Lung (tissue), 12 donors: Measurements from ENCODE around the gene HMG20B. TPM values are rescaled to one million over a fixed set of nuclear protein-coding genes. Genes with fewer than 3 reads are reported as not detected.

Experiments used
- ATAC-seq: fragments of 200-7000 bp; cut with Tn5 transposase; one replicate; pipeline ENCODE4 v1.9.1; 2020; ENCODE audit warnings: moderate number of reproducible peaks; ENCODE audit not compliant: insufficient read depth, low FRiP score
- DNase-seq, 3 donors: peaks; one replicate each; pipeline ENCODE4 v3.0.0-alpha.2; 2013 to 2017
- H3K27ac ChIP-seq, 2 donors: one replicate each; pipeline ENCODE4 v1.5.1; 2013; ENCODE audit warnings: mild to moderate bottlenecking in 2 of 2, moderate library complexity in 2 of 2, control low read depth in 1 of 2, inconsistent platforms in 1 of 2, low read depth in 1 of 2, low read length in 1 of 2
- H3K27me3 ChIP-seq, 3 donors: one replicate each; pipeline ENCODE4 v1.5.1; 2013; ENCODE audit warnings: low read length in 2 of 3; ENCODE audit not compliant: control insufficient read depth in 3 of 3, insufficient read depth in 3 of 3
- H3K36me3 ChIP-seq, 4 donors: one replicate each; pipeline ENCODE4 v1.5.1; 2013; ENCODE audit warnings: low read length in 4 of 4, mild to moderate bottlenecking in 1 of 4, moderate library complexity in 1 of 4; ENCODE audit not compliant: control insufficient read depth in 4 of 4, insufficient read depth in 4 of 4
- H3K4me1 ChIP-seq, 5 donors: one replicate each; pipeline ENCODE4 v1.5.1; 2013; ENCODE audit warnings: low read length in 5 of 5, mild to moderate bottlenecking in 2 of 5, moderate library complexity in 1 of 5; ENCODE audit not compliant: control insufficient read depth in 5 of 5, insufficient read depth in 5 of 5
- H3K4me3 ChIP-seq: one replicate; pipeline ENCODE4 v1.5.1; 2013; ENCODE audit warnings: mild to moderate bottlenecking, control low read depth, moderate library complexity
- H3K9ac ChIP-seq, 2 donors: one replicate each; pipeline ENCODE4 v1.5.1; 2013; ENCODE audit warnings: low read length in 2 of 2, control low read depth in 1 of 2; ENCODE audit not compliant: insufficient read depth in 1 of 2
- H3K9me3 ChIP-seq, 4 donors: one replicate each; pipeline ENCODE4 v1.5.1; 2013; ENCODE audit warnings: low read length in 3 of 4, mild to moderate bottlenecking in 1 of 4, moderate library complexity in 1 of 4; ENCODE audit not compliant: control insufficient read depth in 4 of 4, insufficient read depth in 3 of 4
- WGBS, 2 donors: extraction: QIAGEN DNeasy Blood & Tissue Kit; methylation state at CpG; one replicate each; pipeline ENCODE4 v1.1.7; 2013; 5-methylcytosine and 5-hydroxymethylcytosine counted together
- polyA plus RNA-seq, 2 donors: library from polyadenylated mRNA; stranded (reverse); fragments of 200-250 nt; gene quantifications; one replicate each; pipeline ENCODE4 v1.2.1, GENCODE V29; 2013
- total RNA-seq, 2 donors: library from RNA; depleted of rRNA in 1 of 2; stranded (reverse); fragments of >200 nt in 1 of 2; gene quantifications; one replicate each; pipeline ENCODE4 v1.2.1, GENCODE V29; 2014 to 2021
- TF ChIP-seq, protein P1 (sequence below): IDR thresholded peaks from 2 replicates; pipeline ENCODE4 v1.5.1; 2012; ENCODE audit warnings: mild to moderate bottlenecking; ENCODE audit errors: control extremely low read depth, extremely low read depth
- donor health status: control.
- donor health status: control.
- donor health status: Bipolar disorder and iron deficiency.
- donor health status: healthy.
- donor health status: DM: yes; HTN: yes; CAD: no.

The HMG20B gene
- total and polyA plus RNA-seq, 4 donors, result 51.1 to 93.4 (median 75.8) TPM

GRCh38 chr19:3544058-3544376, 28.7 kb upstream of the HMG20B start:
- WGBS, 2 donors, result 88 to 89% methylated on average over 6 to 9 of the region's 9 CpGs
- Histone ChIP-seq H3K9me3 (no peaks in the 10 kb centered on the region), H3K9ac (no peak overlapping the region), H3K36me3 (peaks cover 0 to 41% (median 4%) of the 10 kb centered on the region in 4 donors), H3K4me1 (peaks cover 0 to 4% (median 0%) of the 10 kb centered on the region in 5 donors), H3K27me3 (no peaks in the 10 kb centered on the region), H3K27ac (no peak overlapping the region), H3K4me3 (no peak overlapping the region)
- ATAC-seq, result no peak
- TF ChIP-seq, protein P1, sequence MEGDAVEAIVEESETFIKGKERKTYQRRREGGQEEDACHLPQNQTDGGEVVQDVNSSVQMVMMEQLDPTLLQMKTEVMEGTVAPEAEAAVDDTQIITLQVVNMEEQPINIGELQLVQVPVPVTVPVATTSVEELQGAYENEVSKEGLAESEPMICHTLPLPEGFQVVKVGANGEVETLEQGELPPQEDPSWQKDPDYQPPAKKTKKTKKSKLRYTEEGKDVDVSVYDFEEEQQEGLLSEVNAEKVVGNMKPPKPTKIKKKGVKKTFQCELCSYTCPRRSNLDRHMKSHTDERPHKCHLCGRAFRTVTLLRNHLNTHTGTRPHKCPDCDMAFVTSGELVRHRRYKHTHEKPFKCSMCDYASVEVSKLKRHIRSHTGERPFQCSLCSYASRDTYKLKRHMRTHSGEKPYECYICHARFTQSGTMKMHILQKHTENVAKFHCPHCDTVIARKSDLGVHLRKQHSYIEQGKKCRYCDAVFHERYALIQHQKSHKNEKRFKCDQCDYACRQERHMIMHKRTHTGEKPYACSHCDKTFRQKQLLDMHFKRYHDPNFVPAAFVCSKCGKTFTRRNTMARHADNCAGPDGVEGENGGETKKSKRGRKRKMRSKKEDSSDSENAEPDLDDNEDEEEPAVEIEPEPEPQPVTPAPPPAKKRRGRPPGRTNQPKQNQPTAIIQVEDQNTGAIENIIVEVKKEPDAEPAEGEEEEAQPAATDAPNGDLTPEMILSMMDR, result no peak
- no peak for DNase-seq

DNA sequence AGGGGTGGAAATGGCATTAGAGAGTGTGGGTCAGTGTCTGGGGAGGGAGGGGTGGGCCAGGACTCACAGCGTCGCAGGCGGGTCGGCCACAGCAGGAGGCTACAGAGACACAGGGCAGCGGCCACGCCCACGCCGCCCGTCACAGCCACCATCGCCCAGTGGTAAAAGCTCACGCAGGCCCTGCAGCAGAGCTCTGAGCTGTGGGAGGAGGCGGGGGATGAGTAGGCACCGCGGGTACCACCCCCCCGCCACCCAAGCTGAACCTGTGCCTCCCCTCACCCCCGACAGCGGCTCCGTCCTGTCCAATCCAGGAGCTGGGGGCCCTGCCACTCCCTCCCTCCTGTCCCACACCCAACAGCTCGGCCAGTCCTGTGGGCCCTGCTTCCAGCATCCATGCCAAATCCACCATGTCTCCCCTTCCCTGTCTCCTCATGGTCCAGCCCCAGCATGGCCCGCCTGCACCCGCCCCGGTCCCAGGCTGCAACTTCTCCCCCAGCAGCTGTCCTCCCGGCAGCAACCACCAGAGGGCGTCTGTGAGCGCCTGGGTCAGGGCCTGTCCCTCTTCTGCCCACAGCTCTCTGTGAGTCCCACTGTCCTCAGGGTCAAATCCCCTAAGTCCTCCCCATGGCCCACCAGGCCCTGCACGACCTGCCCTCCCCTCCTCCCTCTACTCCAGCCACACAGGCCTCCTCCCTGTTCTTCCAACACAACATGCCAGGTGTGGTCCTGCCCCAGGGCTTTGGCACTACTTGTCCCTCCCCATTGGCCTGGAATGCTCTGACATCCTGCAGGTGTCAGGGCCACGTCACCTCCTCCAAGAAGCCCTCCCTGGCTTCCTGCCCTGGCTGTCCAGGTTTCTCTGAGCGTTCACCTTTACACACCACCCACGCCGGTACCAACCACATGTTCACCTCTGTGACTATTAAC, 27.7 kb upstream of the HMG20B start:
- ATAC-seq, result peak; percentile 80
- Histone ChIP-seq H3K27me3 (no peaks in the 10 kb centered on the region), H3K9ac (no peak overlapping the region), H3K9me3 (no peaks in the 10 kb centered on the region), H3K4me3 (no peak overlapping the region), H3K4me1 (no peaks in the 10 kb centered on the region), H3K36me3 (peaks cover 0 to 42% (median 2%) of the 10 kb centered on the region in 4 donors), H3K27ac (no peak overlapping the region)
- WGBS, 2 donors, result 63% methylated on average over 23 to 30 of the region's 30 CpGs
- TF ChIP-seq, protein P1, result peak; percentile 67
- DNase-seq, result peak; percentile 27 to 65 (median 29)

- Histone ChIP-seq H3K27me3 (no peaks in the 10 kb centered on the region), H3K9ac (no peak overlapping the region), H3K36me3 (peaks cover 0 to 44% (median 2%) of the 10 kb centered on the region in 4 donors), H3K4me1 (no peaks in the 10 kb centered on the region), H3K27ac (no peak overlapping the region), H3K4me3 (no peak overlapping the region), H3K9me3 (no peaks in the 10 kb centered on the region)
- TF ChIP-seq, protein P1, result no peak
- 78 to 83% methylated on average over 10 of the region's 10 CpGs for WGBS, 2 donors
- ATAC-seq (no peak), DNase-seq (no peak)
Measured at GRCh38 chr19:3545669-3546034, 27.1 kb upstream of the HMG20B start.
